ENCODE data around the gene NEDD1.

Gene NEDD1

GRCh38 chr12:96864335-96864734 is 42.7 kb upstream of the NEDD1 start:
- Histone ChIP-seq H3K79me1 (replicated peaks; ENCODE audit: low read length, poor library complexity, severe bottlenecking) (no peaks in the 10 kb centered on the region), H3K9ac (ENCODE audit: low read length) (no peak overlapping the region), H3K4me1 (ENCODE audit: control insufficient read depth, insufficient read depth, low read depth, low read length) (no peaks in the 10 kb centered on the region), H3K23ac (ENCODE audit: low read length in 2 of 2) (no peak overlapping the region), H2BK5ac (ENCODE audit: low read depth, low read length, poor library complexity, severe bottlenecking) (no peak overlapping the region), H3K27me3 (ENCODE audit: control insufficient read depth in 1 of 2, insufficient read depth in 1 of 2, low read length in 2 of 2) (no peaks in the 10 kb centered on the region), H3K4me3 (ENCODE audit: insufficient read depth in 1 of 2, low read depth in 1 of 2, low read length in 2 of 2) (no peak overlapping the region), H2BK12ac (ENCODE audit: low read length in 2 of 2) (no peak overlapping the region), H3K4ac (ENCODE audit: low read depth in 1 of 2, low read length in 2 of 2) (no peak overlapping the region), H3K27ac (ENCODE audit: low read length, poor library complexity, severe bottlenecking) (no peak overlapping the region), H2BK120ac (ENCODE audit: low read depth, low read length) (no peak overlapping the region), H2AK5ac (ENCODE audit: low read length, severe bottlenecking) (no peak overlapping the region), H2AFZ (ENCODE audit: low read depth, low read length) (no peak overlapping the region), H4K91ac (ENCODE audit: low read length) (no peak overlapping the region), H3K18ac (ENCODE audit: low read depth in 1 of 2, low read length in 2 of 2) (no peak overlapping the region), H4K8ac (ENCODE audit: low read length) (no peak overlapping the region), H3K36me3 (ENCODE audit: control insufficient read depth in 1 of 2, insufficient read depth in 2 of 2, low read depth in 1 of 2, low read length in 2 of 2) (no peaks in the 10 kb centered on the region), H2BK15ac (ENCODE audit: low read depth, poor library complexity, severe bottlenecking) (no peak overlapping the region), H3K9me3 (ENCODE audit: control insufficient read depth, low read length) (no peaks in the 10 kb centered on the region), H3K4me2 (ENCODE audit: low read length, poor library complexity, severe bottlenecking) (no peak overlapping the region), H3K14ac (ENCODE audit: low read length in 2 of 2) (no peak overlapping the region)
- WGBS = 74% methylated on average over 3 of the region's 4 CpGs
- no peak for DNase-seq

GRCh38 chr12:96866801-96867590 is 40.1 kb upstream of the NEDD1 start:
- Histone ChIP-seq H3K4me2 (ENCODE audit: low read length, poor library complexity, severe bottlenecking) (no peak overlapping the region), H3K4ac (ENCODE audit: low read depth in 1 of 2, low read length in 2 of 2) (no peak overlapping the region), H2BK15ac (ENCODE audit: low read depth, poor library complexity, severe bottlenecking) (no peak overlapping the region), H3K23ac (ENCODE audit: low read length in 2 of 2) (no peak overlapping the region), H2AFZ (ENCODE audit: low read depth, low read length) (no peak overlapping the region), H2BK120ac (ENCODE audit: low read depth, low read length) (no peak overlapping the region), H4K8ac (ENCODE audit: low read length) (no peak overlapping the region), H2BK5ac (ENCODE audit: low read depth, low read length, poor library complexity, severe bottlenecking) (no peak overlapping the region), H3K27ac (ENCODE audit: low read length, poor library complexity, severe bottlenecking) (no peak overlapping the region), H4K91ac (ENCODE audit: low read length) (no peak overlapping the region), H3K36me3 (ENCODE audit: control insufficient read depth in 1 of 2, insufficient read depth in 2 of 2, low read depth in 1 of 2, low read length in 2 of 2) (no peaks in the 10 kb centered on the region), H3K14ac (ENCODE audit: low read length in 2 of 2) (no peak overlapping the region), H3K4me1 (ENCODE audit: control insufficient read depth, insufficient read depth, low read depth, low read length) (no peaks in the 10 kb centered on the region), H3K18ac (ENCODE audit: low read depth in 1 of 2, low read length in 2 of 2) (no peak overlapping the region), H3K4me3 (ENCODE audit: insufficient read depth in 1 of 2, low read depth in 1 of 2, low read length in 2 of 2) (no peak overlapping the region), H3K27me3 (ENCODE audit: control insufficient read depth in 1 of 2, insufficient read depth in 1 of 2, low read length in 2 of 2) (no peaks in the 10 kb centered on the region), H3K79me1 (replicated peaks; ENCODE audit: low read length, poor library complexity, severe bottlenecking) (no peaks in the 10 kb centered on the region), H2BK12ac (ENCODE audit: low read length in 2 of 2) (no peak overlapping the region), H2AK5ac (ENCODE audit: low read length, severe bottlenecking) (no peak overlapping the region), H3K9ac (ENCODE audit: low read length) (no peak overlapping the region), H3K9me3 (ENCODE audit: control insufficient read depth, low read length) (no peaks in the 10 kb centered on the region)
- DNase-seq = no peak
- WGBS = 96% methylated on average over 4 of the region's 4 CpGs

- Histone ChIP-seq H2BK12ac (ENCODE audit: low read length in 2 of 2) (no peak overlapping the region), H3K9ac (ENCODE audit: low read length) (no peak overlapping the region), H3K27ac (ENCODE audit: low read length, poor library complexity, severe bottlenecking) (no peak overlapping the region), H2BK5ac (ENCODE audit: low read depth, low read length, poor library complexity, severe bottlenecking) (no peak overlapping the region), H4K91ac (ENCODE audit: low read length) (no peak overlapping the region), H3K23ac (ENCODE audit: low read length in 2 of 2) (no peak overlapping the region), H2AFZ (ENCODE audit: low read depth, low read length) (no peak overlapping the region), H2AK5ac (ENCODE audit: low read length, severe bottlenecking) (no peak overlapping the region), H3K14ac (ENCODE audit: low read length in 2 of 2) (no peak overlapping the region), H2BK15ac (ENCODE audit: low read depth, poor library complexity, severe bottlenecking) (no peak overlapping the region), H3K4ac (ENCODE audit: low read depth in 1 of 2, low read length in 2 of 2) (no peak overlapping the region), H3K18ac (ENCODE audit: low read depth in 1 of 2, low read length in 2 of 2) (no peak overlapping the region), H4K8ac (ENCODE audit: low read length) (no peak overlapping the region), H3K36me3 (ENCODE audit: control insufficient read depth in 1 of 2, insufficient read depth in 2 of 2, low read depth in 1 of 2, low read length in 2 of 2) (no peaks in the 10 kb centered on the region), H3K4me2 (ENCODE audit: low read length, poor library complexity, severe bottlenecking) (no peak overlapping the region), H3K4me1 (ENCODE audit: control insufficient read depth, insufficient read depth, low read depth, low read length) (no peaks in the 10 kb centered on the region), H3K79me1 (replicated peaks; ENCODE audit: low read length, poor library complexity, severe bottlenecking) (no peaks in the 10 kb centered on the region), H3K4me3 (ENCODE audit: insufficient read depth in 1 of 2, low read depth in 1 of 2, low read length in 2 of 2) (no peak overlapping the region), H3K9me3 (ENCODE audit: control insufficient read depth, low read length) (no peaks in the 10 kb centered on the region), H2BK120ac (ENCODE audit: low read depth, low read length) (no peak overlapping the region), H3K27me3 (ENCODE audit: control insufficient read depth in 1 of 2, insufficient read depth in 1 of 2, low read length in 2 of 2) (no peaks in the 10 kb centered on the region)
- DNase-seq = no peak
- WGBS = 94% methylated on average over 1 of the region's 1 CpG
These were observed 36.1 kb upstream of the NEDD1 start for GRCh38 chr12:96870946-96871345.

- H2BK5ac ChIP-seq (ENCODE audit: low read depth, low read length, poor library complexity, severe bottlenecking) = no peak overlapping the region
- no peak overlapping the region for H4K8ac ChIP-seq (ENCODE audit: low read length)
- no peak overlapping the region for H3K4me2 ChIP-seq (ENCODE audit: low read length, poor library complexity, severe bottlenecking)
- H3K9me3 ChIP-seq (ENCODE audit: control insufficient read depth, low read length) = no peaks in the 10 kb centered on the region
- H3K4ac ChIP-seq (ENCODE audit: low read depth in 1 of 2, low read length in 2 of 2) = no peak overlapping the region
- no peak overlapping the region for H3K9ac ChIP-seq (ENCODE audit: low read length)
- H2AFZ ChIP-seq (ENCODE audit: low read depth, low read length) = no peak overlapping the region
- no peaks in the 10 kb centered on the region for H3K36me3 ChIP-seq (ENCODE audit: control insufficient read depth in 1 of 2, insufficient read depth in 2 of 2, low read depth in 1 of 2, low read length in 2 of 2)
- H3K23ac ChIP-seq (ENCODE audit: low read length in 2 of 2) = no peak overlapping the region
- H2AK5ac ChIP-seq (ENCODE audit: low read length, severe bottlenecking) = no peak overlapping the region
- no peak overlapping the region for H3K14ac ChIP-seq (ENCODE audit: low read length in 2 of 2)
- H4K91ac ChIP-seq (ENCODE audit: low read length) = no peak overlapping the region
- H3K27ac ChIP-seq (ENCODE audit: low read length, poor library complexity, severe bottlenecking) = no peak overlapping the region
- H2BK15ac ChIP-seq (ENCODE audit: low read depth, poor library complexity, severe bottlenecking) = no peak overlapping the region
- no peak overlapping the region for H3K18ac ChIP-seq (ENCODE audit: low read depth in 1 of 2, low read length in 2 of 2)
- DNase-seq = no peak
- no peak overlapping the region for H3K4me3 ChIP-seq (ENCODE audit: insufficient read depth in 1 of 2, low read depth in 1 of 2, low read length in 2 of 2)
- no peaks in the 10 kb centered on the region for H3K4me1 ChIP-seq (ENCODE audit: control insufficient read depth, insufficient read depth, low read depth, low read length)
- no peaks in the 10 kb centered on the region for H3K27me3 ChIP-seq (ENCODE audit: control insufficient read depth in 1 of 2, insufficient read depth in 1 of 2, low read length in 2 of 2)
- H3K79me1 ChIP-seq (replicated peaks; ENCODE audit: low read length, poor library complexity, severe bottlenecking) = no peaks in the 10 kb centered on the region
- H2BK120ac ChIP-seq (ENCODE audit: low read depth, low read length) = no peak overlapping the region
- no peak overlapping the region for H2BK12ac ChIP-seq (ENCODE audit: low read length in 2 of 2)
These were observed 34.1 kb upstream of the NEDD1 start for GRCh38 chr12:96872961-96873360.
